NOMO-1 treated with dmso at 0.1 percent for 144 hours (cell line): ENCODE results near the gene TBCD.

Experiments
- DNase-seq: peaks from one replicate; lab custom pipeline; 2025; ENCODE audit not compliant: unreplicated experiment; lab: John Stamatoyannopoulos, UW

Gene TBCD

GRCh38 chr17:82882715-82883418 lies 131.0 kb downstream of the TBCD start:
- no peak for DNase-seq

GRCh38 chr17:82883419-82884031 lies 131.7 kb downstream of the TBCD start:
- no peak for DNase-seq

GRCh38 chr17:82884341-82884969 lies 132.6 kb downstream of the TBCD start:
- no peak for DNase-seq

- DNase-seq, result no peak
These were observed 133.1 kb downstream of the TBCD start for GRCh38 chr17:82884970-82885353.

GRCh38 chr17:82887255-82888164 lies 135.6 kb downstream of the TBCD start:
- peak; percentile 46 for DNase-seq

GRCh38 chr17:82888583-82889495 lies 137.0 kb downstream of the TBCD start:
- DNase-seq, result no peak

- DNase-seq, result no peak
These were observed 137.9 kb downstream of the TBCD start for GRCh38 chr17:82889496-82890338.

- no peak for DNase-seq
These were observed 138.5 kb downstream of the TBCD start for GRCh38 chr17:82890339-82890730.

GRCh38 chr17:82890926-82891678 lies 139.2 kb downstream of the TBCD start:
- DNase-seq, result no peak

- DNase-seq, result no peak
These were observed 140.0 kb downstream of the TBCD start for GRCh38 chr17:82891911-82892310.

- DNase-seq, result no peak
These were observed 141.2 kb downstream of the TBCD start for GRCh38 chr17:82892899-82893565.

GRCh38 chr17:82893779-82894178 lies 141.9 kb downstream of the TBCD start:
- no peak for DNase-seq

- DNase-seq, result no peak
These were observed 142.5 kb downstream of the TBCD start for GRCh38 chr17:82894389-82894788.

- no peak for DNase-seq
These were observed 143.2 kb downstream of the TBCD start for GRCh38 chr17:82895087-82895486.

GRCh38 chr17:82896071-82897000 lies 144.5 kb downstream of the TBCD start:
- no peak for DNase-seq

- DNase-seq, result no peak
These were observed 145.8 kb downstream of the TBCD start for GRCh38 chr17:82897514-82898249.
